Measurements from ENCODE around the gene MPP3.

MPP3 gene

DNA sequence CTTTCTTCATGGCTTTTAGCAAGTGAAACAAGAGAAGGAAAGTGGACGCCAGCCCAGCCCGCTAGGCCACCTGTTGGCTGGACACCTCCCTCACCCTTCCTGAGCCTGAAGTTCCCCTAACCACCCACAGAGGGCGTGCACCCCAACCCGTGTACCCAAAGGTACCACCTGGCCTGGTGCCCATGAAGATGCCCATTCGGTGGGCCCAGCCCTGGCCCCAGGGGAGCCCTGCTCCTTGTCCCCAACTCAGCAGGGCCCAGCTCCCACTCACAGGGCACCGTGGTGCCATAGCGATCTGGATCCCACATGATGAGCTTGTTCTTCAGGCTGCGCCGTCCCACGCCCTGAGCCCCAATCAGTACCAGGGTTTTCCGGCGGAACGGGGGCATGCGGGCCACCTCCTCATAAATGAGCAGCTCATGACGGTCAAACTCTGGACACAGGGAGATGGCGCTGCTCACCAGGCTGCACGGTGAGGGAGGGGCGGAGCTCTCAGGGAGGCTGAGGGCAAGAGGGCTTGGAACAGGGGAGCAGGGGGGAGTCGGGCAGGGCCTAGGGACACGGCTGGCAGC lies 47.6 kb upstream of the MPP3 start:
- no peaks in the 10 kb centered on the region for H3K9me3 ChIP-seq (ENCODE audit: insufficient read depth, low read length, severe bottlenecking)
- no peak overlapping the region for H3K4me2 ChIP-seq (ENCODE audit: insufficient read depth, low read length)
- no peak overlapping the region for H3K9ac ChIP-seq (ENCODE audit: low read depth, low read length)
- no peaks in the 10 kb centered on the region for H3K36me3 ChIP-seq (ENCODE audit: insufficient read depth, low read length)
- no peak overlapping the region for H2AFZ ChIP-seq (ENCODE audit: low read depth, low read length)
- ATAC-seq (ENCODE audit: insufficient read depth, low read depth) (peak; percentile 28; the same call in 1 of the 3 replicates), DNase-seq (peak; percentile 36)
- no peak overlapping the region for H3K4me3 ChIP-seq (ENCODE audit: low read depth in 1 of 2, low read length in 2 of 2)
- peaks cover 4% of the 10 kb centered on the region; the same call in 1 of the 2 replicates for H4K20me1 ChIP-seq (ENCODE audit: insufficient read depth, low read length)
- peaks cover 4% of the 10 kb centered on the region for H3K27me3 ChIP-seq (ENCODE audit: insufficient read depth, low read length, poor library complexity)
- no peaks in the 10 kb centered on the region for H3K79me2 ChIP-seq (ENCODE audit: insufficient read depth, low read length)
- TF ChIP-seq, protein P1, sequence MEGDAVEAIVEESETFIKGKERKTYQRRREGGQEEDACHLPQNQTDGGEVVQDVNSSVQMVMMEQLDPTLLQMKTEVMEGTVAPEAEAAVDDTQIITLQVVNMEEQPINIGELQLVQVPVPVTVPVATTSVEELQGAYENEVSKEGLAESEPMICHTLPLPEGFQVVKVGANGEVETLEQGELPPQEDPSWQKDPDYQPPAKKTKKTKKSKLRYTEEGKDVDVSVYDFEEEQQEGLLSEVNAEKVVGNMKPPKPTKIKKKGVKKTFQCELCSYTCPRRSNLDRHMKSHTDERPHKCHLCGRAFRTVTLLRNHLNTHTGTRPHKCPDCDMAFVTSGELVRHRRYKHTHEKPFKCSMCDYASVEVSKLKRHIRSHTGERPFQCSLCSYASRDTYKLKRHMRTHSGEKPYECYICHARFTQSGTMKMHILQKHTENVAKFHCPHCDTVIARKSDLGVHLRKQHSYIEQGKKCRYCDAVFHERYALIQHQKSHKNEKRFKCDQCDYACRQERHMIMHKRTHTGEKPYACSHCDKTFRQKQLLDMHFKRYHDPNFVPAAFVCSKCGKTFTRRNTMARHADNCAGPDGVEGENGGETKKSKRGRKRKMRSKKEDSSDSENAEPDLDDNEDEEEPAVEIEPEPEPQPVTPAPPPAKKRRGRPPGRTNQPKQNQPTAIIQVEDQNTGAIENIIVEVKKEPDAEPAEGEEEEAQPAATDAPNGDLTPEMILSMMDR (IDR thresholded peaks at IDR 0.05; ENCODE audit: borderline replicate concordance, extremely low read depth, low read length, poor library complexity, severe bottlenecking): peak; percentile 70
- TF ChIP-seq EZH2 (IDR thresholded peaks at IDR 0.05; ENCODE audit: borderline replicate concordance, low read depth, low read length, severe bottlenecking): no peak
- H3K27ac ChIP-seq (ENCODE audit: low read length): no peak overlapping the region
- H3K4me1 ChIP-seq (ENCODE audit: insufficient read depth, low read length): no peaks in the 10 kb centered on the region

DNA sequence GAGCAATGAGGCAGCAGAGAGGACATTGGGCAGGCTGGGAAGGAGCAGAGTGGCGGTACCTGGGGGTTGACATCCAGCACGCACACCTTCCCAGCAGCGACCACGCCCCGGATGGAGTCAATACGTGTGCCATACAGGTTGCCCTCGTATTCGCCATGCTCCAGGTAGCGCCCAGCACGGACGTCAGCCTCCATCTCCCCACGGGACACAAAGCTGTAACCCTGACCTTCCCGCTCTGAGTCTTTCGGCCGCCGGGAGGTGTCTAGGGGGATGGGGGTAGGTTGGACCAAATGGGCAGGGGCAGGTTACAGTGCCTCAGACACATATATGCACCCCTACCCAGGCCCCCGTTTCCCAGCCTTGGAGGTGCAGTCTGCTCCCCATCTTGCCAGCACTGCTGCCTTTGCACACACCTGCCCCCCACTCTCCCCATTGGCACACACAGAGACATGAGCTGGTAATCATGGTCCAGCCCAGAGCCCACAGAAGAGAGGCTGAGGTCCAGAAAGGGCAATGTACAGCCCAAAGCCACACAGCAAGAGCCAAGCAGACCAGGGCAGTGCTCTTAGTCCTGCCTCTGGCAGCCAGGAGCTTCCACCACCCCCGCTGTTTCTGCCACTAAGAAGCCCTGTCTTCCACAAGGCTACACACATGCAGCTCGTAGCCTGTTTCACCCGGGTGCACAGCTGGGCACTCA lies 46.9 kb upstream of the MPP3 start:
- Histone ChIP-seq H3K4me3 (ENCODE audit: low read depth in 1 of 2, low read length in 2 of 2) (no peak overlapping the region), H3K36me3 (ENCODE audit: insufficient read depth, low read length) (no peaks in the 10 kb centered on the region), H3K79me2 (ENCODE audit: insufficient read depth, low read length) (no peaks in the 10 kb centered on the region), H3K4me1 (ENCODE audit: insufficient read depth, low read length) (no peaks in the 10 kb centered on the region), H3K9ac (ENCODE audit: low read depth, low read length) (no peak overlapping the region), H4K20me1 (ENCODE audit: insufficient read depth, low read length) (peaks cover 4% of the 10 kb centered on the region; the same call in 1 of the 2 replicates), H3K27me3 (ENCODE audit: insufficient read depth, low read length, poor library complexity) (peaks cover 4% of the 10 kb centered on the region), H2AFZ (ENCODE audit: low read depth, low read length) (no peak overlapping the region), H3K9me3 (ENCODE audit: insufficient read depth, low read length, severe bottlenecking) (no peaks in the 10 kb centered on the region), H3K4me2 (ENCODE audit: insufficient read depth, low read length) (no peak overlapping the region), H3K27ac (ENCODE audit: low read length) (no peak overlapping the region)
- TF ChIP-seq, protein P1 (IDR thresholded peaks at IDR 0.05; ENCODE audit: borderline replicate concordance, extremely low read depth, low read length, poor library complexity, severe bottlenecking): no peak
- TF ChIP-seq EZH2 (IDR thresholded peaks at IDR 0.05; ENCODE audit: borderline replicate concordance, low read depth, low read length, severe bottlenecking): no peak
- ATAC-seq (ENCODE audit: insufficient read depth, low read depth) (no peak), DNase-seq (no peak)

DNA sequence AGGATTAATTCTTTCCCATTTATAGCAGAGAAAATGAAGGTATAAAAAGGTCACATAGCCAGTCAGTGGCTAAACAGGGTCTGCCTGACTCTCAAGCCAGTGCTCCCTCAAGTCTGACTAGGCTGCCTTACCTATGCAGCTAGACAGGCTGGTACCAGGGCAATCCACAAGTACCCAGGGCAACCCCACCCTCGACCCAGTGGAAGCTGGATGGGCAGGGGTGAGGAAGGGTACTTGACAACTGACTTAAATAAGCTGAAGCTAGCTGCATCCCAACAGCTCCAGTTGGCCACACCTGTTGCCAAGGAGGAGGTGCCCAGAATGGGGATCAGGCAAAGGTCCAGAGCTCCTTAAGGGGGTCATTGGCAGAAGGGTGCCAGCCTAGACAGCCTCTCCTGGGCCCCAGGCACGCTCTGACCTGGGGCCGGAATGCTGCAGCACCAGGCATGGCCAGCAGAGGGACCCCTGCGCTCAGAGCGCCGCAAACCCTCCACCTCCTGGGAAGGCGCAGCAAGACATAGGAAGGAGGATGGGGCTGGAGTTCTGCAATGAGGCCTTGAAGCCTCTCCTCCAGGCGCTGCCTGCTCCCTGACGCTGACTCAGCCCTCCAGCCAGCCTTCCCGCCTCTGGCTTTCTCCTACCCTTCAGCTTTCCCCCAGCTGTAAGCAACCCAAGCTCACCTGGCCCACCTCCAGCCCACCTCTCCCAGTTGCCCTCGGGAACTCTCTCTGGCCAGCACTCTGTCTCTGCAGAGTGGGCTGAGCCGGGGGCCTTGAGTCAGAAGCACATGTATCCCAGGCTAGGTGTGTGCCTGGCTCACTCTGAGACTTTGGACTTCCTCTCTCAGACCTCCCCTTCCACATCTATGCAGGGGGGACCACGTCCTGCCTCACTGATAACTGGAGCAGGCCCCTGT lies 45.6 kb upstream of the MPP3 start:
- ATAC-seq (ENCODE audit: insufficient read depth, low read depth): peak; percentile 95
- Histone ChIP-seq H3K9me3 (ENCODE audit: insufficient read depth, low read length, severe bottlenecking) (no peaks in the 10 kb centered on the region), H4K20me1 (ENCODE audit: insufficient read depth, low read length) (peaks cover 4% of the 10 kb centered on the region; the same call in 1 of the 2 replicates), H3K4me2 (ENCODE audit: insufficient read depth, low read length) (no peak overlapping the region), H3K79me2 (ENCODE audit: insufficient read depth, low read length) (no peaks in the 10 kb centered on the region), H3K9ac (ENCODE audit: low read depth, low read length) (no peak overlapping the region), H2AFZ (ENCODE audit: low read depth, low read length) (no peak overlapping the region), H3K4me1 (ENCODE audit: insufficient read depth, low read length) (no peaks in the 10 kb centered on the region), H3K27ac (ENCODE audit: low read length) (no peak overlapping the region), H3K27me3 (ENCODE audit: insufficient read depth, low read length, poor library complexity) (peaks cover 3% of the 10 kb centered on the region), H3K36me3 (ENCODE audit: insufficient read depth, low read length) (no peaks in the 10 kb centered on the region), H3K4me3 (ENCODE audit: low read depth in 1 of 2, low read length in 2 of 2) (no peak overlapping the region)
- TF ChIP-seq, protein P1 (IDR thresholded peaks at IDR 0.05; ENCODE audit: borderline replicate concordance, extremely low read depth, low read length, poor library complexity, severe bottlenecking): peak; percentile 98
- no peak for TF ChIP-seq EZH2 (IDR thresholded peaks at IDR 0.05; ENCODE audit: borderline replicate concordance, low read depth, low read length, severe bottlenecking)
- peak; percentile 63 for DNase-seq
